ENCODE results near the gene B3GALT4. TPM values are rescaled to one million over a fixed set of nuclear protein-coding genes. Genes with fewer than 3 reads are reported as not detected.

The B3GALT4 gene
- total RNA-seq, 1 donor from 2014 or later: 16.8 TPM

DNA sequence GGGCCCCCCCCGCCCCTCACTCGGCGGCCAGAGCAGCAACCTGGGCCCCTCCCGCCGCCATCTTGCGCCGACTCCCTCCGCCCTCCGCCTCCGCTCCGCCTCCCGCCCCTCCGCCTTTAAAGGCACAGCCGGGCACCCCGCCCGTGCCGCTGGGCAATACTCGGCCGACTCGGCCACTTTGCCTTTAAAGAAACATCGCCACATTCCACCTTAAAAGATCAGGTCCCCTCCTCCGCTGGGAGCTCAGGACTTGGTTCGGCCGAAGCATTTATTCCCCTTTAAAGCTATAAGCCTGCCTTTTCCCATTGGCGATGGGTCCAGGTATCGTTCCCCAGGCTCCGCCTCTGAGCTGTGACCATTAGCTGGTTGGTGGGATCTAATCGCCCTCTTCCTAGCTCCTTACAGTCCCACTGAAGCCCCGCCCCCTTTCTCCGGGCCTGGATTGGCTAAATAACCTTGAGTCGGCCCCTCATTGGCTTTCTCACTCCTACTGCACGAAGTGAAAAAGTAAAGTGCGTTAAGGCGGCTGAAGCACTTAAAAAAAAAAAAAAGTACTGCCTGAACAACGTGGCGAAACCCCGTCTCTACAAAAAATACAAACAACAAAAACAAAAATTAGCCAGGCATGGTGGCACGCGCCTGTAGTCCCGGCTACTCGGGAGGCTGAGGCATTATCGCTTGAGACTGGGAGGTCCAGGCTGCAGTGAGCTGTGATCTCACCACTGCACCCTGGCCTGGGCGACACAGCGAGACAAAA lies 40.9 kb downstream of the B3GALT4 start, which contains the start of gene ZBTB22:
ZBTB22 (minus strand) TSS at position 76 of the 757 bp plus-strand sequence. CDS start 828 bp downstream, outside the sequence.
- peak; percentile 99 for DNase-seq
- intact Hi-C loops (cut with DNase I): no loop called here
- Histone ChIP-seq H3K4me3 (peak within 1 kb of the TSS; percentile 60), H3K4me1 (peaks cover 56% of the 10 kb centered on the region), H3K9me3 (no peaks in the 10 kb centered on the region), H3K27ac (peak within 1 kb of the TSS; percentile 65), H3K27me3 (no peaks in the 10 kb centered on the region), H3K36me3 (peaks cover 28% of the 10 kb centered on the region)
- TF ChIP-seq, protein P1, sequence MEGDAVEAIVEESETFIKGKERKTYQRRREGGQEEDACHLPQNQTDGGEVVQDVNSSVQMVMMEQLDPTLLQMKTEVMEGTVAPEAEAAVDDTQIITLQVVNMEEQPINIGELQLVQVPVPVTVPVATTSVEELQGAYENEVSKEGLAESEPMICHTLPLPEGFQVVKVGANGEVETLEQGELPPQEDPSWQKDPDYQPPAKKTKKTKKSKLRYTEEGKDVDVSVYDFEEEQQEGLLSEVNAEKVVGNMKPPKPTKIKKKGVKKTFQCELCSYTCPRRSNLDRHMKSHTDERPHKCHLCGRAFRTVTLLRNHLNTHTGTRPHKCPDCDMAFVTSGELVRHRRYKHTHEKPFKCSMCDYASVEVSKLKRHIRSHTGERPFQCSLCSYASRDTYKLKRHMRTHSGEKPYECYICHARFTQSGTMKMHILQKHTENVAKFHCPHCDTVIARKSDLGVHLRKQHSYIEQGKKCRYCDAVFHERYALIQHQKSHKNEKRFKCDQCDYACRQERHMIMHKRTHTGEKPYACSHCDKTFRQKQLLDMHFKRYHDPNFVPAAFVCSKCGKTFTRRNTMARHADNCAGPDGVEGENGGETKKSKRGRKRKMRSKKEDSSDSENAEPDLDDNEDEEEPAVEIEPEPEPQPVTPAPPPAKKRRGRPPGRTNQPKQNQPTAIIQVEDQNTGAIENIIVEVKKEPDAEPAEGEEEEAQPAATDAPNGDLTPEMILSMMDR (IDR thresholded peaks at IDR 0.05): no peak
- peak; percentile 81 for ATAC-seq

GRCh38 chr6:33318426-33319073 lies 41.6 kb downstream of the B3GALT4 start:
- H3K4me1 ChIP-seq: peaks cover 57% of the 10 kb centered on the region

DNA sequence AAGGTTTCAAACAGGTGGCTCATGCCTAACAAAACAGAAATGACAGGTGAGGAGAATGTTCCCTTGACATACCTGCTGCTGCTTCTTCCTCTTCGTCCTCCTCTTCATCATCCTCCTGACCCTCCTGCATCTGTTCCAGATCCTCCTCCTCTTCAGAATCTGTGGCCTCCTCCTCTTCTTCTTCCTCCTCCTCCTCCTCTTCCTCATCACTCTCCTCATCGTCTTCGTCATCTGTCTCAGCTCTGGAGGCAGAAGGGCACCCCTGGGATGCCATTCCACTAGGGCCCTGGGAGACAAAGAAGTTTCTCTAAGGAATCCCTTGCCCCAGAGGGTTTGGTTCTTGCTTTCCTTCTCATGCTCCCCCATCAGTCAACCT lies 43.0 kb downstream of the B3GALT4 start:
- Histone ChIP-seq H3K9me3 (no peaks in the 10 kb centered on the region), H3K4me3 (no peak overlapping the region), H3K27ac (no peak overlapping the region), H3K4me1 (peaks cover 55% of the 10 kb centered on the region), H3K27me3 (no peaks in the 10 kb centered on the region), H3K36me3 (peaks cover 28% of the 10 kb centered on the region)
- intact Hi-C loops (cut with DNase I): no loop called here
- TF ChIP-seq, protein P1 (IDR thresholded peaks at IDR 0.05): no peak
- no peak for ATAC-seq
- no peak for DNase-seq

More at GRCh38 chr6:33318426-33319073, 41.6 kb downstream of the B3GALT4 start:
- intact Hi-C loops (cut with DNase I): no loop called here
- Histone ChIP-seq H3K27ac (peak overlapping the region; percentile 65), H3K36me3 (peaks cover 28% of the 10 kb centered on the region), H3K9me3 (no peaks in the 10 kb centered on the region), H3K4me3 (peak overlapping the region; percentile 60), H3K27me3 (no peaks in the 10 kb centered on the region)
- TF ChIP-seq, protein P1 (IDR thresholded peaks at IDR 0.05): no peak
- DNase-seq (no peak), ATAC-seq (no peak)

GRCh38 chr6:33320315-33321181 lies 43.6 kb downstream of the B3GALT4 start:
- Histone ChIP-seq H3K4me1 (peaks cover 50% of the 10 kb centered on the region), H3K27me3 (no peaks in the 10 kb centered on the region), H3K9me3 (no peaks in the 10 kb centered on the region), H3K27ac (peak overlapping the region; percentile 6), H3K36me3 (peaks cover 28% of the 10 kb centered on the region), H3K4me3 (no peak overlapping the region)
- no peak for ATAC-seq
- TF ChIP-seq, protein P1 (IDR thresholded peaks at IDR 0.05): no peak
- intact Hi-C loops (cut with DNase I): no loop called here
- DNase-seq: no peak

GRCh38 chr6:33321227-33321626 lies 44.3 kb downstream of the B3GALT4 start:
- Histone ChIP-seq H3K36me3 (peaks cover 28% of the 10 kb centered on the region), H3K4me3 (peak overlapping the region; percentile 78), H3K27ac (peak overlapping the region; percentile 6), H3K4me1 (peaks cover 50% of the 10 kb centered on the region), H3K27me3 (no peaks in the 10 kb centered on the region), H3K9me3 (no peaks in the 10 kb centered on the region)
- DNase-seq (no peak), ATAC-seq (no peak)
- TF ChIP-seq, protein P1 (IDR thresholded peaks at IDR 0.05): no peak
- intact Hi-C loops (cut with DNase I): no loop called here

Measured in upper lobe of right lung (tissue), 1 donor.